Neural cell (in vitro differentiated cells): ENCODE data around the gene ACAD11.

Source experiments
- EP300 ChIP-seq: fragments of 450-650 bp; conservative IDR thresholded peaks from 2 replicates; pipeline ENCODE4 v1.6.1; 2014; ENCODE audit warnings: antibody characterized with exemption, mild to moderate bottlenecking, moderate library complexity; ENCODE audit not compliant: poor library complexity, severe bottlenecking
- EZH2 ChIP-seq: fragments of 200-600, 300-800 bp; shearing (Covaris generic), sonication (generic); IDR thresholded peaks from 2 replicates; pipeline ENCODE4 v1.6.1; 2014; ENCODE audit warnings: antibody characterized with exemption, low read length, borderline replicate concordance, mild to moderate bottlenecking; ENCODE audit not compliant: insufficient read depth, poor library complexity, severe bottlenecking
- MXI1 ChIP-seq: fragments of 450-650 bp; conservative IDR thresholded peaks from 2 replicates; pipeline ENCODE4 v1.6.1; 2014; ENCODE audit warnings: antibody characterized with exemption, mild to moderate bottlenecking; ENCODE audit not compliant: poor library complexity, severe bottlenecking
- POLR2AphosphoS5 ChIP-seq: IDR thresholded peaks from 2 replicates; pipeline ENCODE4 v1.6.1; 2012
- RAD21 ChIP-seq: fragments of 450-650 bp; conservative IDR thresholded peaks from 2 replicates; pipeline ENCODE4 v1.6.1; 2014; ENCODE audit warnings: antibody characterized with exemption, mild to moderate bottlenecking, moderate library complexity
- SMC3 ChIP-seq: fragments of 450-650 bp; conservative IDR thresholded peaks from 2 replicates; pipeline ENCODE4 v1.6.1; 2014; ENCODE audit warnings: antibody characterized with exemption, mild to moderate bottlenecking, moderate library complexity; ENCODE audit not compliant: poor library complexity
- TAF1 ChIP-seq: IDR thresholded peaks from 2 replicates; pipeline ENCODE4 v1.6.1; 2012; ENCODE audit warnings: low read depth
- TF ChIP-seq, protein P1 (sequence below): fragments of 450-650 bp; IDR thresholded peaks from 2 replicates; pipeline ENCODE4 v1.5.1; 2014; ENCODE audit warnings: antibody characterized with exemption, mild to moderate bottlenecking, moderate library complexity; ENCODE audit not compliant: poor library complexity, severe bottlenecking
- TF ChIP-seq, protein P2 (sequence below): IDR thresholded peaks from 2 replicates; pipeline ENCODE4 v1.6.1; 2012; ENCODE audit warnings: borderline replicate concordance

DNA sequence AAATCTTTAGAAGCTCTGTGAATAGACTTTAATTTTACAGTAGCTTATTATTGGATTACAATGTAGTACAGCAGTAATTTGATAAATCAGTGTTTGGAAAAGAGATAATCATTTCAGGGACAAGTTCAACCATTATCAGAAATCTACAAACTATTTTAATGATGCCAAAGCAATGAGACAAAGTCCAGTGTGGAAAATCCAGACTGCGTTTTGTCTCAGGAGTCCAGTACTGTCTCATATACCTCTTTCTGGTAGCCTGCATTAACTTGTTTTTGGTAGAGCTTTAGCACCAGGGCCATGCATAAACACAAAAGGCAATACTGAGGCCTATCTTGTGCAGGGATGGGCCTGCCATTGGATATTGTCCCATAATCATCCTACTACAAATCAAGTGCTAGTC, 42.8 kb downstream of the ACAD11 start:
- TF ChIP-seq, protein P1, sequence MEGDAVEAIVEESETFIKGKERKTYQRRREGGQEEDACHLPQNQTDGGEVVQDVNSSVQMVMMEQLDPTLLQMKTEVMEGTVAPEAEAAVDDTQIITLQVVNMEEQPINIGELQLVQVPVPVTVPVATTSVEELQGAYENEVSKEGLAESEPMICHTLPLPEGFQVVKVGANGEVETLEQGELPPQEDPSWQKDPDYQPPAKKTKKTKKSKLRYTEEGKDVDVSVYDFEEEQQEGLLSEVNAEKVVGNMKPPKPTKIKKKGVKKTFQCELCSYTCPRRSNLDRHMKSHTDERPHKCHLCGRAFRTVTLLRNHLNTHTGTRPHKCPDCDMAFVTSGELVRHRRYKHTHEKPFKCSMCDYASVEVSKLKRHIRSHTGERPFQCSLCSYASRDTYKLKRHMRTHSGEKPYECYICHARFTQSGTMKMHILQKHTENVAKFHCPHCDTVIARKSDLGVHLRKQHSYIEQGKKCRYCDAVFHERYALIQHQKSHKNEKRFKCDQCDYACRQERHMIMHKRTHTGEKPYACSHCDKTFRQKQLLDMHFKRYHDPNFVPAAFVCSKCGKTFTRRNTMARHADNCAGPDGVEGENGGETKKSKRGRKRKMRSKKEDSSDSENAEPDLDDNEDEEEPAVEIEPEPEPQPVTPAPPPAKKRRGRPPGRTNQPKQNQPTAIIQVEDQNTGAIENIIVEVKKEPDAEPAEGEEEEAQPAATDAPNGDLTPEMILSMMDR = no peak
- TF ChIP-seq EP300 (no peak), EZH2 (no peak), TAF1 (no peak), MXI1 (no peak), SMC3 (no peak), POLR2AphosphoS5 (no peak), RAD21 (no peak)
- TF ChIP-seq, protein P2, sequence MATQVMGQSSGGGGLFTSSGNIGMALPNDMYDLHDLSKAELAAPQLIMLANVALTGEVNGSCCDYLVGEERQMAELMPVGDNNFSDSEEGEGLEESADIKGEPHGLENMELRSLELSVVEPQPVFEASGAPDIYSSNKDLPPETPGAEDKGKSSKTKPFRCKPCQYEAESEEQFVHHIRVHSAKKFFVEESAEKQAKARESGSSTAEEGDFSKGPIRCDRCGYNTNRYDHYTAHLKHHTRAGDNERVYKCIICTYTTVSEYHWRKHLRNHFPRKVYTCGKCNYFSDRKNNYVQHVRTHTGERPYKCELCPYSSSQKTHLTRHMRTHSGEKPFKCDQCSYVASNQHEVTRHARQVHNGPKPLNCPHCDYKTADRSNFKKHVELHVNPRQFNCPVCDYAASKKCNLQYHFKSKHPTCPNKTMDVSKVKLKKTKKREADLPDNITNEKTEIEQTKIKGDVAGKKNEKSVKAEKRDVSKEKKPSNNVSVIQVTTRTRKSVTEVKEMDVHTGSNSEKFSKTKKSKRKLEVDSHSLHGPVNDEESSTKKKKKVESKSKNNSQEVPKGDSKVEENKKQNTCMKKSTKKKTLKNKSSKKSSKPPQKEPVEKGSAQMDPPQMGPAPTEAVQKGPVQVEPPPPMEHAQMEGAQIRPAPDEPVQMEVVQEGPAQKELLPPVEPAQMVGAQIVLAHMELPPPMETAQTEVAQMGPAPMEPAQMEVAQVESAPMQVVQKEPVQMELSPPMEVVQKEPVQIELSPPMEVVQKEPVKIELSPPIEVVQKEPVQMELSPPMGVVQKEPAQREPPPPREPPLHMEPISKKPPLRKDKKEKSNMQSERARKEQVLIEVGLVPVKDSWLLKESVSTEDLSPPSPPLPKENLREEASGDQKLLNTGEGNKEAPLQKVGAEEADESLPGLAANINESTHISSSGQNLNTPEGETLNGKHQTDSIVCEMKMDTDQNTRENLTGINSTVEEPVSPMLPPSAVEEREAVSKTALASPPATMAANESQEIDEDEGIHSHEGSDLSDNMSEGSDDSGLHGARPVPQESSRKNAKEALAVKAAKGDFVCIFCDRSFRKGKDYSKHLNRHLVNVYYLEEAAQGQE = no peak
